Uterus (tissue), 4 donors: ENCODE data around the gene LIPI. TPM values are rescaled to one million over a fixed set of nuclear protein-coding genes. Genes with fewer than 3 reads are reported as not detected.
A peak's percentile ranks its signal among the peaks of the same experiment; 100 is the strongest.
"Not testable (repeated sequence)": the region's sequence is repeated elsewhere in the genome, so short reads cannot be mapped to it uniquely, and the experiment has no call there.

Source experiments
- DNase-seq, 2 donors: peaks; one replicate each; pipeline ENCODE4 v3.0.0-alpha.2; 2019 to 2020
- H3K27ac ChIP-seq, 2 donors: fragments of 200-600 bp; sonication (generic); 1 replicate in 1 of 2; 2 replicates in 1 of 2; pipeline ENCODE4 v1.5.1; 2016 to 2018
- H3K27me3 ChIP-seq, 2 donors: fragments of 200-600 bp; sonication (generic); one replicate each; pipeline ENCODE4 v1.5.1; 2018 to 2019; ENCODE audit warnings: control low read depth in 1 of 2
- H3K36me3 ChIP-seq, 2 donors: fragments of 200-600 bp; sonication (generic); one replicate each; pipeline ENCODE4 v1.5.1; 2019; ENCODE audit warnings: control low read depth in 1 of 2
- H3K4me1 ChIP-seq, 2 donors: fragments of 200-600 bp; sonication (generic); one replicate each; pipeline ENCODE4 v1.5.1; 2018 to 2019; ENCODE audit warnings: control low read depth in 1 of 2
- H3K4me3 ChIP-seq, 2 donors: fragments of 200-600 bp; sonication (generic); 1 replicate in 1 of 2; 2 replicates in 1 of 2; pipeline ENCODE4 v1.5.1; 2018 to 2019; ENCODE audit warnings: mild to moderate bottlenecking in 1 of 2
- H3K9me3 ChIP-seq, 2 donors: fragments of 200-600 bp; sonication (generic); one replicate each; pipeline ENCODE4 v1.5.1; 2019; ENCODE audit warnings: control low read depth in 1 of 2
- POLR2A ChIP-seq, 2 donors: fragments of 450-650 bp; IDR thresholded peaks; one replicate each; pipeline ENCODE4 v1.6.1; 2016; ENCODE audit warnings: antibody characterized with exemption in 2 of 2, mild to moderate bottlenecking in 1 of 2, moderate library complexity in 1 of 2
- intact Hi-C: fragments of 100-400 bp; cut with DNase I; formaldehyde crosslinking; loops from one replicate; pipeline ENCODE4 v1.15.1; 2023; ENCODE audit warnings: low total_unique reads
- total RNA-seq, 4 donors: library from RNA; depleted of rRNA in 3 of 4; stranded (reverse); fragments of >200 nt in 3 of 4; gene quantifications; one replicate each; pipeline versions ENCODE4 v1.1.0 to v1.2.4, GENCODE V29; 2014 to 2023
- TF ChIP-seq, protein P1 (sequence below), 4 experiments: fragments of 200-600 bp in 2 of 4; fragments of 450-650 bp in 2 of 4; sonication (generic) in 2 of 4; IDR thresholded peaks; one replicate each; pipeline ENCODE4 v1.5.1; 2016 to 2019; ENCODE audit warnings: antibody characterized with exemption in 4 of 4, mild to moderate bottlenecking in 2 of 4, moderate library complexity in 1 of 4
- donor health status: DM: yes; HTN: yes; CAD: no.

Gene LIPI
- total RNA-seq, 4 donors from 2014 or later: not detected

DNA sequence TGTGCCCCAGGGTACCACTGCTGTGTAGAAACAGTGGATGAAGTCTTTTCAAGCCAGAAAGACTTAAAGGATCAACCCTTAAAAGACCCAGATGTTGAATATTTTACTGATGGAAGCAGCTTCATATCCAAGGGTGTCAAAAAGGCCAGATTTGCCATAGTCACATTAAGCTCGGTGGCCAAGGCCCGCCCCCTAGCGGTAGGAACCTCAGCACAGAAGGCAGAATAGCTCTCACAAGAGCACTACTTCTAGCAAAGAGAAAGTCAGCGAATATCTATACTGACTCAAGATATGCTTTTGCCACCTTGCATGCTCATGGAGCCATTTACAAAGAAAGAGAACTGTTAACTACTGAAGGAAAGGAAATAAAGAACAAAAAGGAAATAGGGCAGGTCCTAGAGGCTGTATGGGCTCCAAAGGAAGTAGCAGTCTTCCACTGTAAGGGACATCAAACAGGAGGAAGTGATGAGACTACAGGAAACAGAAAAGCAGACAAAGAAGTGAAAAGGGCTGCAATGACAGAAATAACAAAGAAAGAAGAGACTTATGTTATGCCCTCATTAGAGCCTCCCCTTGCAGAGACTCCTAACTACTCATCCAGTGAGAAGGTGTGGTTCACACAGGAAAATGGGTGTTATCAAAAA lies 90.5 kb downstream of the LIPI start:
- H3K27ac ChIP-seq: no peak overlapping the region
- H3K9me3 ChIP-seq: no peaks in the 10 kb centered on the region
- H3K4me3 ChIP-seq: no peak overlapping the region
- H3K27me3 ChIP-seq: no peaks in the 10 kb centered on the region
- H3K36me3 ChIP-seq: no peaks in the 10 kb centered on the region
- TF ChIP-seq, protein P1, sequence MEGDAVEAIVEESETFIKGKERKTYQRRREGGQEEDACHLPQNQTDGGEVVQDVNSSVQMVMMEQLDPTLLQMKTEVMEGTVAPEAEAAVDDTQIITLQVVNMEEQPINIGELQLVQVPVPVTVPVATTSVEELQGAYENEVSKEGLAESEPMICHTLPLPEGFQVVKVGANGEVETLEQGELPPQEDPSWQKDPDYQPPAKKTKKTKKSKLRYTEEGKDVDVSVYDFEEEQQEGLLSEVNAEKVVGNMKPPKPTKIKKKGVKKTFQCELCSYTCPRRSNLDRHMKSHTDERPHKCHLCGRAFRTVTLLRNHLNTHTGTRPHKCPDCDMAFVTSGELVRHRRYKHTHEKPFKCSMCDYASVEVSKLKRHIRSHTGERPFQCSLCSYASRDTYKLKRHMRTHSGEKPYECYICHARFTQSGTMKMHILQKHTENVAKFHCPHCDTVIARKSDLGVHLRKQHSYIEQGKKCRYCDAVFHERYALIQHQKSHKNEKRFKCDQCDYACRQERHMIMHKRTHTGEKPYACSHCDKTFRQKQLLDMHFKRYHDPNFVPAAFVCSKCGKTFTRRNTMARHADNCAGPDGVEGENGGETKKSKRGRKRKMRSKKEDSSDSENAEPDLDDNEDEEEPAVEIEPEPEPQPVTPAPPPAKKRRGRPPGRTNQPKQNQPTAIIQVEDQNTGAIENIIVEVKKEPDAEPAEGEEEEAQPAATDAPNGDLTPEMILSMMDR (IDR thresholded peaks at IDR 0.05): peak; percentile 14 to 39 (median 28)
- no peak for TF ChIP-seq POLR2A (IDR thresholded peaks at IDR 0.05)
- DNase-seq: no peak
- intact Hi-C loops: no loop called here
- no peaks in the 10 kb centered on the region for H3K4me1 ChIP-seq

DNA sequence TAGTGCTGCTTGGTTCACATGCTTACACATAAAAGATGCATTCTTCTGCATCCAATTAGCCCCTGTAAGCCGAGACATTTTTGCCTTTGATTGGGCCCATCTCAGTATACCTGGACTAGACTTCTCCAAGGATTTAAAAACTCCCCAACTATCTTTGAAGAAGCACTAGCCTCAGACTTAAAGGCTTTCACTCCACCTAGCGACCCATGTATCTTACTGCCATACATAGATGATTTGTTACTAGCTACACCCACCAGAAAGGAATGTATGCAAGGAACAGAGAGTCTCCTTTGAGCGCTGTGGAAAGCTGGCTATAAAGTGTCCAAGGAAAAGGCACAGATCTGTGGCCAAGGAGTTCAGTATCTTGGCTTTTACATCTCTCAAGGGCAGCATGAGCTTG lies 91.7 kb downstream of the LIPI start:
- Histone ChIP-seq H3K27ac (no peak overlapping the region), H3K4me3 (no peak overlapping the region), H3K27me3 (no peaks in the 10 kb centered on the region), H3K4me1 (no peaks in the 10 kb centered on the region), H3K36me3 (no peaks in the 10 kb centered on the region), H3K9me3 (no peaks in the 10 kb centered on the region)
- no peak for DNase-seq
- intact Hi-C loops: no loop called here
- TF ChIP-seq, protein P1 (IDR thresholded peaks at IDR 0.05): no peak
- TF ChIP-seq POLR2A (IDR thresholded peaks at IDR 0.05): no peak

DNA sequence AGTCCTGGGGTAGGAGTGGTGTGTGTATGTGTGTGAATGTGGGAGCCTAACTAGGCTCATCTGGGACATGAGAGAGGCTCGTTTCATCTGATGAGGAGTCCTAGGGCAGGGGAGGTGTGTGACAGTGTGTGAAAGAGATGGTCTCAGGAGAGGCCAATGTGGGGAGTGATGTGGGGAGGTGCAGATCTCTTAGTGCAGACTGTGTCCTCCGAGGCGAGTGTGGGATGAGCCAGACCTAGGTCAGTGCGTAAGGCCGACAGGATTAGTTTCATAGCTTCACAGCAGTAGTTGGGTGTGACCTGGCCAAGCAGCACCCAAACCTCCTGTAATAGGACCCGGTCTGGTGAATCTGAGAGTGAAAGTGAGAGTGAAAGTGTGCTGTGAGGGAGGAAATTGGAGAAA lies 94.7 kb downstream of the LIPI start:
- TF ChIP-seq, protein P1 (IDR thresholded peaks at IDR 0.05): no peak
- no peak for TF ChIP-seq POLR2A (IDR thresholded peaks at IDR 0.05)
- DNase-seq: no peak
- no peaks in the 10 kb centered on the region for H3K9me3 ChIP-seq
- H3K27me3 ChIP-seq: no peaks in the 10 kb centered on the region
- no peaks in the 10 kb centered on the region for H3K36me3 ChIP-seq
- H3K4me3 ChIP-seq: no peak overlapping the region
- intact Hi-C loops: no loop called here
- no peak overlapping the region for H3K27ac ChIP-seq
- no peaks in the 10 kb centered on the region for H3K4me1 ChIP-seq

DNA sequence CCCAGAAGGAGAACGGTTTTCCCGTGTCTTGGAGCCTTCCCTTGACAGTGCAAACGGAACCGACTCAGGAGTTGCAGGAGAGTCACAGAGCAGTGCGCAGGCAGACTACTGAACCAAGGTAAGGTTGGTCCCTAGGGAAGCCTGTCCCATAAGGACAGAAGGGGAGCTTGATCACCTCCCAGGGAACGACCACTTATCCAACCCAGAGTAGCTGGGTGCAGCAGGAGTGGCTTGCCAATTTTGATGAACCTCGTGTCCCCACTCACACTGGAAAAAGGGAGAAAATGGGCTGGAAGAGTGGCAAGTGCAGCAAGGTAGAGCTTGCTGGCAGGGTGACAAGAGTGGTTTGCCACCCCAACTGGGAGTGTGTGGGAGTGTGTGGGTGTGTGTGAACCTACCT lies 95.1 kb downstream of the LIPI start:
- H3K9me3 ChIP-seq: no peaks in the 10 kb centered on the region

DNA sequence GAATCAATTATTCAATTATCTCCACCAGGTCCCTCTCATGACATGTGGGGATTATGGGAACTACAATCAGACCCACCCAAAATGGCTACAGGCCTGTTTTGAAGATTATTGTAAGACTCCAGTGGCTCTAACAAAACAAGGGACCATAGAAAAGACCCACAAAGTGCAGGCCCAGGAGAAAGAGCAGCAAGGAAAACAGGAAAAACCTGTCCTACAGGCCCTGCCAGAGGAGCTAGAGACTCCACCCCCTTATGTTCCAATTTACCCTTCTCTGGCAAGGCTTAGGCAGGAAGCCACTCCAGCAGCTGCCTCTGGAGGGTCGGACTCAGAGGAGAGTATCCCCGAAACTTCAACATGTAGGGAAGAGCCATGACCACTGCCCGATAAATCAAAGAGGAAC lies 96.5 kb downstream of the LIPI start:
- TF ChIP-seq, protein P1 (IDR thresholded peaks at IDR 0.05): no peak
- no peak for TF ChIP-seq POLR2A (IDR thresholded peaks at IDR 0.05)
- intact Hi-C loops: no loop called here
- no peak for DNase-seq
- Histone ChIP-seq H3K27ac (no peak overlapping the region), H3K27me3 (no peaks in the 10 kb centered on the region), H3K9me3 (no peaks in the 10 kb centered on the region), H3K36me3 (no peaks in the 10 kb centered on the region), H3K4me1 (no peaks in the 10 kb centered on the region), H3K4me3 (no peak overlapping the region)

More for the DNA sequence above, 95.1 kb downstream of the LIPI start:
- no peak overlapping the region for H3K27ac ChIP-seq
- no peak for TF ChIP-seq POLR2A (IDR thresholded peaks at IDR 0.05)
- TF ChIP-seq, protein P1 (IDR thresholded peaks at IDR 0.05): no peak
- H3K4me1 ChIP-seq: no peaks in the 10 kb centered on the region
- H3K27me3 ChIP-seq: no peaks in the 10 kb centered on the region
- DNase-seq: no peak
- intact Hi-C loops: no loop called here
- H3K36me3 ChIP-seq: no peaks in the 10 kb centered on the region
- H3K4me3 ChIP-seq: no peak overlapping the region

DNA sequence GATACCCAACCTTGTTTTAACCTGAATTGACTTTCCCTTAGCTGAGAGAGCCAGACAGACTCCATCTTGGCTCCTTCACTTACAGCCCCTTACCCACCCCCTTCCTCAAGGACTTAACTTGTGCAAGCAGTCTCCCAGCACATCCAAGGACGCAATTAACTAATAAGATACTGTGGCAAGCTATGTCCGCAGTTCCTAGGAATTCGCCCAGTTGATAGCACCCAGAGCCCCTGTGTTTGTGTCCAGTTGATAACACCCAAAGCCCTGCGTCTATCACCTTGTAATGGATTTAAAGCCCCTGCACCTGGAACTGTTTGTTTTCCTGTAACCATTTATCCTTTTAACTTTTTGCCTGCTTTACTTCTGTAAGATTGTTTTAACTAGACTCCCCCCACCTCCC lies 106.2 kb downstream of the LIPI start:
- DNase-seq, H3K27ac ChIP-seq, H3K4me3 ChIP-seq, H3K4me1 ChIP-seq, H3K9me3 ChIP-seq, intact Hi-C loops, H3K27me3 ChIP-seq, H3K36me3 ChIP-seq: not testable (repeated sequence)
